GM19467 (cell line): ENCODE measurements around the gene EPHA6.
"Not testable (repeated sequence)": the region's sequence is repeated elsewhere in the genome, so short reads cannot be mapped to it uniquely, and the experiment has no call there.

Experiments used
- ATAC-seq: cut with Tn5 transposase; IDR thresholded peaks from one replicate; pipeline ENCODE4 v1.9.1; 2021; ENCODE audit warnings: mild to moderate bottlenecking, moderate library complexity; ENCODE audit not compliant: unreplicated experiment

Gene EPHA6

DNA sequence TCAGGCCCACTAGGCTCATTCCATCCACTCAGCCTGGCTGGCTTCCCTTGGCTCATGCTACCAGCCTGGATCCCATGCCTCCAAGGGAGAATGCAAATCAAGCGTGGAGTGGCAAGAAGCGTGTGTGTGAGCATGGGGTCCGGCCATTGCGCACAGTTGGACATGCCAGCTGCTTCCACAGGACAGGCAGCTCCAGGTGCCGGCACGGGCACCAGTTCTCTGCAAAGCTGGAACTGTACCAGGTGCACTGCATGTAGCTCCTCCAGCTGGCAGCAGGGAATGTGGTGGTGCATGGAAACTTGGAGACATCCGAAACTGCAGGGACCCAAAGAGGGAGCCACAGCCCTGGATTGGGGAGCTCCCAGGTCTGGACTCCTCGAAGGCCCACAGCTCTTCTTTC is 449.8 kb downstream of the EPHA6 start:
- ATAC-seq = no peak

GRCh38 chr3:97265237-97266005 is 451.0 kb downstream of the EPHA6 start:
- no peak for ATAC-seq

DNA sequence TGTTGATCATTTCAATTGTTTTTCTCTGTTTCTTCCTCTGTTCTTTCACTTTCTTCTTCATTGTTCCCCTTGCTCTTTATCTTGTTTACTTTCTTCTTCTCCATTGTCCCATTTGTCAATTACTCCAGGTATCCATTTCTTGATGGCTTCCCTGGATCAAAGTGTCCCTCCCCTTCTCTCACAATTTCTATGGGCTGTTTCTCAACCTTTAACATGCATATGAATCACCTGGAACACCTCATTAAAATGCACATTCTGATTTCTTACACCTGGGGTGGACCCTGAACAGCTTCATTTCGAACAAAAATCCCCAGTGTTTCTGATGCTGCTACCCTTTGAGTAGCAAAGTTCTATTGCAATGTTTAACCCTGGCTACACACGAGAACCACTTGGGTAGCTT is 454.8 kb downstream of the EPHA6 start:
- no peak for ATAC-seq

DNA sequence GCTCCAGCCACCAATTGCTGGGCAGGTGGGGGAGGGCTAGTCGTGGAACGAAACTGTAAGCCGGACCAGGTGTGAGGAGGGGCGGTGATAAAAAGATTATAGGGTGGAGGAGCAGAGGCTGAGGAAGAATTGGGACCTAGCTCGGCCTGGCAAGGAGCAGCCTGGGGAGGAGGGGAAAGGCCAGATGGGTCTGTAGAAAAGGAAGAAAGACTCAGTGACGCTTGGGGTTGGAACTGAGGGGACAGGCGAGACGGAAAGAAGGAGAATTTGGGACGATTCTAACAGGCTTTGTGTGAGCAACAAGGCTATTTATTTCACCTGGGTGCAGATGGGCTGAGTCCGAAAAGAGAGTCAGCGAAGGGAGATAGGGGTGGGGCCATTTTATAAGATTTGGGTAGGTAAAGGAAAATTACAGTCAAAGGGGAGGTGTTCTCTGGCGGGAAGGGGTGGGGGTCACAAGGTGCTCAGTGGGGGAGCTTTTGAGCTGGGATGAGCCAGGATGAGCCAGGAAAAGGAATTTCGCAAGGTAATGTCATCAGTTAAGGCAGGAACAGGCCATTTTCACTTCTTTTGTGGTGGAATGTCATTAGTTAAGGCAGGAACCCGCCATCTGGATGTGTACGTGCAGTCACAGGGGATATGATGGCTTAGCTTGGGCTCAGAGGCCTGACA is 462.6 kb downstream of the EPHA6 start:
- not testable (repeated sequence) for ATAC-seq

DNA sequence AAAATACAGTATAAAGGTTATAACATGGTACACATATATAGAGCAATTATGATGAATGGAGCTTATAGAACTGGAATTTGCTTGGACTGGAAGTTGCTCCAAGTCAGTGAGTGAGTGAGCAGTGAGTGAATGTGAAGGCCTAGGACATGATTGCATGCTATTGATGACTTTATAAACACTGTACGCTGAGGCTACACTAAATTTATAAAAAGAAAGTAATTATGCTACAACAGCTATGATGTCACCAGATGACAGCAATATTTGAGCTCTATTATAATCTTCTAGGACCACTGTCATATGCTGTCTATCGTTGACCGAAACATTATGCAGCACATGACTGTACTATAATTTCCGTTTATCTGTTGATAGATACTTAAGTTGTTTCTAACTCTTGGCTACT is 463.3 kb downstream of the EPHA6 start:
- ATAC-seq = no peak

- ATAC-seq = no peak
Observed at GRCh38 chr3:97278506-97278905, 464.1 kb downstream of the EPHA6 start.

- ATAC-seq = no peak
Observed at GRCh38 chr3:97291901-97292300, 477.5 kb downstream of the EPHA6 start.

GRCh38 chr3:97293596-97294131 is 479.3 kb downstream of the EPHA6 start:
- ATAC-seq = no peak

DNA sequence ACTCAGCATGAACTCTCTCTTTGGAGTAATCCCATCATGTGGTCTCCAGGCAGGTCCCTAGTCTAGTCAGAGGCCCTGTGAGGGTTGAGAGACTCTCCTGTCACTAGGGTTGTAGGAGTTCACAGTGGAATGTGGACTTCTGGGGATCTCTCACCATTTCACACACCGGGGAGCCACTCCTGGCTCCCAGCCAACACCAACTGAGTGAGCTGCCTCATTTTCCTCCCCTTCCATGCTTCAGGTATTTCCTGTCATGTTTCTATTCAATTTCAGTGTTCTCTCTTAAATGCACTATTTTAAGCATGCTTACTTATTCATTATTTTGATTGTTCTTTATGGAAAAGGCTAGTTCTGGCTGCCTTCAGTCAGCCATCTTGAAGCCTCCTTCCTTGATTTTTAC is 482.6 kb downstream of the EPHA6 start:
- no peak for ATAC-seq

DNA sequence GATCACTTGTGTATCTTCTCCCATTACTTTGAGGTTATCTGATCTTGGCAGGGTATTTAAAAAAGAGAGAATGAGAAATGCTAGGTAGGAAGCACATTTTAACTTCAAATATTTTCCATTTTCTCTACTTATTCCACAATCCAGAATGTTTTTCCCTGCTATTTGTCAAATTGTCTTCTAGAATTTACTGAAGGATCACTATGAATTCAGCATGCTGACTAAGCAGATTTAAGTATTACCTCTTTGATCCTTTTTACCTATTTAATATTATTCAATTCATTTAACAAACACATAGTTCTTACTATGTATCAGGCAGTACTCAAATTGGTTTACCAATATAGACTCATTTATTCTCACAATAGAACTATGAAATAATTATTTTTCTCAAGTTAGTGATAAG is 486.7 kb downstream of the EPHA6 start:
- no peak for ATAC-seq

DNA sequence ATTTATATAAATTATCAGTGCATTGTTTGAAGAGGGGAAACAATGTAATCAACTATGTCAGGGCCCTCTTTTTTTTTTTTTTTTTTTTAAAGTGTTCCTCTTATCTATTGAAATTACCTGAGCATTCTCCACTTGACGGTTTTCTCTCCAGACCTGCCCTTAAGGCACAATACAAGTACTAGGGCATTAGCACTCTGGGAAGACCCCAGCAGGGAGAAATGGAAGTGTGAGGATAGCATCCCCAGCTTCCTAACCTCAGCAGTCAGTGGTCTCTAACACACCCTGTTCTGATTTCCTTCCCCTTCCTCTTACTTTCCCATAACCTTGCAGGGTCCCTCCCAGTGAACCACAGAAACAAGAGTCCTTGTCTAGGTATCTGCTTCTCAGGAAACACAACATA is 491.8 kb downstream of the EPHA6 start:
- ATAC-seq = no peak

DNA sequence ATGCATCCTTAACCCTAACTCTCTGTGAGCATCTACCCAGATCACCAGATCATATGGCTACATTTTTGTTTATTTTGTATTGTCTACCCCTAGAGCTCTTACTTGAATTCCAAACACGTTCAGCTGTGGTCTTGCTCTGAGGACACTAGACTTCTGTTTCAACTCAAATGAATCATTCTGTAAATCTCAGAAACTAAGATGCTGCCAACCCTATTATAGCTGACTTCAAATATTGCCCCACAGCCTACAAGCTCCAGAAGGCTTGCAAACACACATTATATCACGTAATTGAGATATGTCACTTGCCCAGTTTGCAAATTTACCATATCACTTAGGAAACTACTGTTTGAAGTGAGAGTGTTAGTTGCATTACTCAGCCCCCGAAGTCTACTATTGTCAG is 524.0 kb downstream of the EPHA6 start:
- no peak for ATAC-seq

DNA sequence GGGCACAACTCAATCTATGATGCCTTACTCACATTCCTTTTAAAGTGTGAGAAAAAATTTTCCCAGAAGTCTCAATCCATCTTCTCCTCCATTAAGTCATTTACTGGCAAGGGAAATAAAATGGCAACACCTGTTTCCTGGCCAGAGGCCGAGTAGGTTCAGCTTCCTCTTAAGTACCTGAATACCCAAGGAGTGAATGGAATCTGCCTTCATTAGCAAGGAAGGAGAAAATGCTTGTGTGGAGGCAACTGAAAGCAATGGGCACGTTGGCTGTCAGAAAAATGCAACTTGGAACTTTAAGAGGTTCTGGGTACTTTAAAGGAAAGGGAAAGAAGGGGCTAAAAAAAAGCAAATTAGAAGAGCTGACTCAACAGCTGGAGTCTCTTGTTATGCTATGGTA is 526.5 kb downstream of the EPHA6 start:
- no peak for ATAC-seq

GRCh38 chr3:97347780-97348179 is 533.4 kb downstream of the EPHA6 start:
- ATAC-seq = no peak

DNA sequence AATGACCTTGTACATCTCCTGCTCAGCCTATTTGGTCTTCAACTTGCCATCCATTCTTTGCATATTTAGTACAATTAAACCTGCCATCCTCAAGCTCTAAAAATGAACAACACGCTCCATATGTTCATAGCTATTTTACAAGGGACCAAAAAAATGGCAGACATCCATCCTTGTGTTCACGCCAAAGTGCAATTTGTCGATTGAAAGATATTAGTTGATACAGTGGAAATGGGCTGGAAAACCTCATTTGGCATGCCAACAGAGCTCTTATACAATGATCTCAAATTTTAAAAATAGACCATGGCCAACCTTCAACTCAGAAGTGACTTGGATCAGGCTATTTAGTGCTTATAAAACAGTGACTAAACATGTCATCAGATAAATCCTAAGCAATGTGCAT is 536.6 kb downstream of the EPHA6 start:
- no peak for ATAC-seq

DNA sequence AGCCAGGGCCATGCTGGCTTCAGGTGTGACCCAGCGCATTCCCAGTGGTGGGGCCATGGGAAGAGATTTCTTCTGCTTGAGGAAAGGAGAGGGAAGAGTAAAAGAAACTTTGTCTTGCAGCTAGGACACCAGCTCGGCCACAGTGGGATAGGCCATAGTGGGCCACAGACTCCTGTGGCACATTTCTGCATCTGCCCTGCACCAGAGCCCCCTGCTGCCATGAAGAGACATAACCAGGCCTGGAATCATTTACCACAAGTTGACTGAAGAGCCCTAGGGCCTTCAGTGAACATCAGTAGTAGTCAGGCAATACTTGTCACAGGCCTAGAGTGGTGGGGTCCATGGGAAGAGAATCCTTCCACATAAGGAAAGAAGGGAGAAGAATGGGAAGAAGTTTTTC is 538.8 kb downstream of the EPHA6 start:
- no peak for ATAC-seq

DNA sequence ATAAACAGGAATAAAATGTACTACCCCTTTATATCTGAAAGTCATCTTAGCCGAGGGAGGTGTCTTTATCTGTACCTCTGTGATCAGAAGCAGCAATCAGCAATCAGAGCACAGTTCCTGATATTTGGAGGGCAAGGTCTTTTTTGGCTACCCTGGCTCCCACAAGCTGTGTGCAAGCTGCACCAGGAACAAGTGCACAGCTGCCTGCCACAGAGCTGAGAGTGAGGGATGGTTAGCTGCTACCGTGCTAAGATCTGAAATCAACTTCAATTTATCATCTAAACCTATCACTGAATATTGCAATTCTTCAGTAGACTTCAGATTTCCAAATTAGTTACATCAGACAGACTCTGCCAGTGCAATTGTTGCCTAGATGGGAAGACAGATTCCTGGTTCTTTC is 545.6 kb downstream of the EPHA6 start:
- no peak for ATAC-seq

DNA sequence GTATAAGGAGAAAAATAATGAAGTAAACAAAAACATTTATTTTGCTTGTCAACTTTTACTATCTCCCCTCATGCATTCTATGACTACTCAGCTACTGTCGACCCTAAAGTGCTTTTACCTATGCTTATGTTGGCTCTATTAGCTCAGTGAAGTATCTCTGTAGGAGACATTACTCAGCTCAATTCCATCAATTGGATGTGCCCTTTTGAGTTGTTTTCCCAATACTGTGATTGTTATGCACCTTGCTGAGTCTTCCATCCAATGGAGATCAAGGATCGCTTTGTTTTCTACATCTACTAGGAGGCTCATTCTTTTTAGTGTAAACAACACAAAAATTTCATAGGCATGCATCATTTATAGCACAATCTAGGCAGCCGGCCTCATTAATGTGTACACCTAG is 546.4 kb downstream of the EPHA6 start:
- no peak for ATAC-seq

DNA sequence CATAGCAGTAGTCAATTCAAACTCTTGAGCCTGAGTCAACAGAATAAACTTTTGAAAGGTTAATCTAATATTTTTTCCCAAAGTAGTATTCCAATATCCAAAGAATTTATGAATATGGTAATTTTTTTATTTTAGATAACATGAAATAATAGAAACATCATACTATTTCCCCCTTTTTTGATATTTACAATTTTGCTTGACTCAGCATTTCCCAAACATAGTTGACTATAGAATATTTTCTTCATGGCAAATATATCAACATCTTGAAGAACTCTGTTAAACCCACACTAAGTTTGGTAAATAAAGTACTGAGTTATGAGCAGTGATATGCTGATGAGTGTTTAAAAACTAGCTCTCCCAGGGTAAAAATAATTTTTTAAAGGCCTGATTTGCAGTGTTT is 570.2 kb downstream of the EPHA6 start:
- no peak for ATAC-seq

DNA sequence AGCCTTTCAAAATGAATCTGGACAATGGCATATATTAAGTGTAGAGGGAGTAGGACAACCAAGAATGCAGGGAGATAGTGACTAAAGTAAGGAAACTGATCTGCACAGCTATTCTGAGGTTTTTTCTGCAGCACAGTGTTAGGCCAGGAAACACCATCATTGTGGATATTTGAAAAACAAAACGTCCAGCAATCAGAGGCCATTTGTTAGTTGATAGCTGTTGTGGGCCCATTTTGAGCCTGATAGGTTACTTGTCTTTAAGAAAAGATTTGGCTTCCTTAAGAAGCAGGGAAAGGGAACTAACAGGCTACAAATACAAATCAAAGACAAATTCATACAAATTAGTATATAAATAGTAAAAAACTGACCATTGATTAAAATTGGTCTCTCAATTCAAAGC is 574.4 kb downstream of the EPHA6 start:
- no peak for ATAC-seq

GRCh38 chr3:97389936-97390335 is 575.5 kb downstream of the EPHA6 start:
- no peak for ATAC-seq

- no peak for ATAC-seq
Observed at GRCh38 chr3:97391167-97391566, 576.8 kb downstream of the EPHA6 start.
